Esophagus muscularis mucosa (tissue), 3 donors: ENCODE data around the gene GOLGA5.

Experiments
- POLR2A ChIP-seq: fragments of 450-650 bp; IDR thresholded peaks from one replicate; pipeline ENCODE4 v1.6.1; 2017; ENCODE audit warnings: antibody characterized with exemption, moderate library complexity, mild to moderate bottlenecking, low read depth
- POLR2AphosphoS5 ChIP-seq, 2 donors: sonication (generic); formaldehyde crosslinking; IDR thresholded peaks; one replicate each; pipeline ENCODE4 v1.6.1; 2017; ENCODE audit warnings: antibody characterized with exemption in 2 of 2
- TF ChIP-seq, protein P1 (sequence below), 3 experiments: fragments of 200-600 bp in 2 of 3; fragments of 450-650 bp in 1 of 3; sonication (generic) in 2 of 3; IDR thresholded peaks; one replicate each; pipeline ENCODE4 v1.5.1; 2017 to 2019; ENCODE audit warnings: antibody characterized with exemption in 3 of 3, mild to moderate bottlenecking in 2 of 3, moderate library complexity in 1 of 3

DNA sequence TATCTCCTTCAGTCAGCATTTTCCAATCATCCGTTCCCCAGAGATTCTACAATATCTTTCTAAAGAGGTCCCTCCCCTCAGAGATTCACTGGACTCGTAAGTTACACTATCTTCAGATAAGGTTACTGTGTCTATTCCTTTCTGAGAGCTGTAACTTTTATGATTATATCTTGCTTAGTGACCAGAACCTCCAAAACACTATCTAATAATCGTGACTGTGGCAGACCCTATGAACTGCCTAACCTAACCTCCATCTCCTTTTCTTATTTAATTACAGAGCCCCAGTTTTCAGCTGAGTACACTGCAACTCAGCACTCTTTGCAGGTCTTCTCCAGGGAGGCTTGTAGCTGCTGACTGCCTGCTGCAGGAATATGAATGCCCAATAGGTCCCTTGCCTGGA lies 90.3 kb downstream of the GOLGA5 start:
- TF ChIP-seq, protein P1, sequence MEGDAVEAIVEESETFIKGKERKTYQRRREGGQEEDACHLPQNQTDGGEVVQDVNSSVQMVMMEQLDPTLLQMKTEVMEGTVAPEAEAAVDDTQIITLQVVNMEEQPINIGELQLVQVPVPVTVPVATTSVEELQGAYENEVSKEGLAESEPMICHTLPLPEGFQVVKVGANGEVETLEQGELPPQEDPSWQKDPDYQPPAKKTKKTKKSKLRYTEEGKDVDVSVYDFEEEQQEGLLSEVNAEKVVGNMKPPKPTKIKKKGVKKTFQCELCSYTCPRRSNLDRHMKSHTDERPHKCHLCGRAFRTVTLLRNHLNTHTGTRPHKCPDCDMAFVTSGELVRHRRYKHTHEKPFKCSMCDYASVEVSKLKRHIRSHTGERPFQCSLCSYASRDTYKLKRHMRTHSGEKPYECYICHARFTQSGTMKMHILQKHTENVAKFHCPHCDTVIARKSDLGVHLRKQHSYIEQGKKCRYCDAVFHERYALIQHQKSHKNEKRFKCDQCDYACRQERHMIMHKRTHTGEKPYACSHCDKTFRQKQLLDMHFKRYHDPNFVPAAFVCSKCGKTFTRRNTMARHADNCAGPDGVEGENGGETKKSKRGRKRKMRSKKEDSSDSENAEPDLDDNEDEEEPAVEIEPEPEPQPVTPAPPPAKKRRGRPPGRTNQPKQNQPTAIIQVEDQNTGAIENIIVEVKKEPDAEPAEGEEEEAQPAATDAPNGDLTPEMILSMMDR (IDR thresholded peaks at IDR 0.05), result no peak
- TF ChIP-seq POLR2A (no peak), POLR2AphosphoS5 (IDR thresholded peaks at IDR 0.05) (no peak)
